Lung (tissue), 12 donors: ENCODE measurements around the gene YWHAB. TPM values are rescaled to one million over a fixed set of nuclear protein-coding genes. Genes with fewer than 3 reads are reported as not detected.

ENCODE experiments used
- ATAC-seq: fragments of 200-7000 bp; cut with Tn5 transposase; one replicate; pipeline ENCODE4 v1.9.1; 2020; ENCODE audit warnings: moderate number of reproducible peaks; ENCODE audit not compliant: insufficient read depth, low FRiP score
- DNase-seq, 3 donors: peaks; one replicate each; pipeline ENCODE4 v3.0.0-alpha.2; 2013 to 2017
- H3K27ac ChIP-seq, 2 donors: one replicate each; pipeline ENCODE4 v1.5.1; 2013; ENCODE audit warnings: mild to moderate bottlenecking in 2 of 2, moderate library complexity in 2 of 2, control low read depth in 1 of 2, inconsistent platforms in 1 of 2, low read depth in 1 of 2, low read length in 1 of 2
- H3K27me3 ChIP-seq, 3 donors: one replicate each; pipeline ENCODE4 v1.5.1; 2013; ENCODE audit warnings: low read length in 2 of 3; ENCODE audit not compliant: control insufficient read depth in 3 of 3, insufficient read depth in 3 of 3
- H3K36me3 ChIP-seq, 4 donors: one replicate each; pipeline ENCODE4 v1.5.1; 2013; ENCODE audit warnings: low read length in 4 of 4, mild to moderate bottlenecking in 1 of 4, moderate library complexity in 1 of 4; ENCODE audit not compliant: control insufficient read depth in 4 of 4, insufficient read depth in 4 of 4
- H3K4me1 ChIP-seq, 5 donors: one replicate each; pipeline ENCODE4 v1.5.1; 2013; ENCODE audit warnings: low read length in 5 of 5, mild to moderate bottlenecking in 2 of 5, moderate library complexity in 1 of 5; ENCODE audit not compliant: control insufficient read depth in 5 of 5, insufficient read depth in 5 of 5
- H3K4me3 ChIP-seq: one replicate; pipeline ENCODE4 v1.5.1; 2013; ENCODE audit warnings: mild to moderate bottlenecking, control low read depth, moderate library complexity
- H3K9ac ChIP-seq, 2 donors: one replicate each; pipeline ENCODE4 v1.5.1; 2013; ENCODE audit warnings: low read length in 2 of 2, control low read depth in 1 of 2; ENCODE audit not compliant: insufficient read depth in 1 of 2
- H3K9me3 ChIP-seq, 4 donors: one replicate each; pipeline ENCODE4 v1.5.1; 2013; ENCODE audit warnings: low read length in 3 of 4, mild to moderate bottlenecking in 1 of 4, moderate library complexity in 1 of 4; ENCODE audit not compliant: control insufficient read depth in 4 of 4, insufficient read depth in 3 of 4
- CTCF ChIP-seq: IDR thresholded peaks from 2 replicates; pipeline ENCODE4 v1.5.1; 2012; ENCODE audit warnings: mild to moderate bottlenecking; ENCODE audit errors: control extremely low read depth, extremely low read depth
- WGBS, 2 donors: extraction: QIAGEN DNeasy Blood & Tissue Kit; methylation state at CpG; one replicate each; pipeline ENCODE4 v1.1.7; 2013; 5-methylcytosine and 5-hydroxymethylcytosine counted together
- polyA plus RNA-seq, 2 donors: library from polyadenylated mRNA; stranded (reverse); fragments of 200-250 nt; gene quantifications; one replicate each; pipeline ENCODE4 v1.2.1, GENCODE V29; 2013
- total RNA-seq, 2 donors: library from RNA; depleted of rRNA in 1 of 2; stranded (reverse); fragments of >200 nt in 1 of 2; gene quantifications; one replicate each; pipeline ENCODE4 v1.2.1, GENCODE V29; 2014 to 2021
- donor health status: control.
- donor health status: control.
- donor health status: Bipolar disorder and iron deficiency.
- donor health status: healthy.
- donor health status: DM: yes; HTN: yes; CAD: no.

YWHAB gene
- total and polyA plus RNA-seq, 4 donors: 69.0 to 186 (median 125) TPM

- Histone ChIP-seq H3K27me3 (no peaks in the 10 kb centered on the region), H3K9me3 (no peaks in the 10 kb centered on the region), H3K36me3 (peaks cover 17 to 66% (median 33%) of the 10 kb centered on the region in 4 donors), H3K27ac (no peak overlapping the region), H3K4me1 (no peaks in the 10 kb centered on the region), H3K9ac (no peak overlapping the region), H3K4me3 (no peak overlapping the region)
- no peak for TF ChIP-seq CTCF
- DNase-seq (no peak), ATAC-seq (no peak)
- WGBS, 2 donors: 79 to 80% methylated on average over 2 of the region's 2 CpGs
Observed at GRCh38 chr20:44946271-44946852, 60.9 kb downstream of the YWHAB start.

GRCh38 chr20:44948107-44948506 lies 62.6 kb downstream of the YWHAB start:
- Histone ChIP-seq H3K4me1 (no peaks in the 10 kb centered on the region), H3K9me3 (no peaks in the 10 kb centered on the region), H3K27me3 (no peaks in the 10 kb centered on the region), H3K9ac (no peak overlapping the region), H3K27ac (no peak overlapping the region), H3K4me3 (no peak overlapping the region), H3K36me3 (peaks cover 15 to 66% (median 28%) of the 10 kb centered on the region in 4 donors)
- TF ChIP-seq CTCF: no peak
- ATAC-seq (no peak), DNase-seq (no peak)
- 95% methylated on average over 5 of the region's 5 CpGs for WGBS, 2 donors

GRCh38 chr20:44948513-44948912 lies 63.0 kb downstream of the YWHAB start:
- Histone ChIP-seq H3K4me1 (no peaks in the 10 kb centered on the region), H3K27ac (no peak overlapping the region), H3K36me3 (peaks cover 15 to 67% (median 28%) of the 10 kb centered on the region in 4 donors), H3K9me3 (no peaks in the 10 kb centered on the region), H3K4me3 (no peak overlapping the region), H3K27me3 (no peaks in the 10 kb centered on the region), H3K9ac (no peak overlapping the region)
- DNase-seq (no peak), ATAC-seq (no peak)
- TF ChIP-seq CTCF: no peak
- 92 to 93% methylated on average over 2 of the region's 2 CpGs for WGBS, 2 donors

- no peak overlapping the region for H3K27ac ChIP-seq
- H3K4me1 ChIP-seq: no peaks in the 10 kb centered on the region
- DNase-seq (no peak), ATAC-seq (no peak)
- H3K9me3 ChIP-seq: peaks cover 0 to 3% (median 0%) of the 10 kb centered on the region in 4 donors
- H3K27me3 ChIP-seq: no peaks in the 10 kb centered on the region
- WGBS, 2 donors: 96 to 100% methylated on average over 1 of the region's 1 CpG
- H3K4me3 ChIP-seq: no peak overlapping the region
- no peak for TF ChIP-seq CTCF
- peaks cover 15 to 76% (median 41%) of the 10 kb centered on the region in 4 donors for H3K36me3 ChIP-seq
- H3K9ac ChIP-seq: no peak overlapping the region
Observed at GRCh38 chr20:44950368-44950767, 64.9 kb downstream of the YWHAB start.
